Body of pancreas (tissue), 4 donors: ENCODE measurements around the gene LGALS13.

Experiments used
- POLR2A ChIP-seq, 3 donors: fragments of 450-650 bp; IDR thresholded peaks; one replicate each; pipeline ENCODE4 v1.6.1; 2016; ENCODE audit warnings: antibody characterized with exemption in 3 of 3, mild to moderate bottlenecking in 2 of 3
- TF ChIP-seq, protein P1 (sequence below), 7 experiments: fragments of 450-650 bp in 4 of 7; fragments of 200-600 bp in 3 of 7; sonication (generic) in 3 of 7; IDR thresholded peaks; one replicate each; pipeline ENCODE4 v1.5.1; 2016 to 2019; ENCODE audit warnings: antibody characterized with exemption in 7 of 7

DNA sequence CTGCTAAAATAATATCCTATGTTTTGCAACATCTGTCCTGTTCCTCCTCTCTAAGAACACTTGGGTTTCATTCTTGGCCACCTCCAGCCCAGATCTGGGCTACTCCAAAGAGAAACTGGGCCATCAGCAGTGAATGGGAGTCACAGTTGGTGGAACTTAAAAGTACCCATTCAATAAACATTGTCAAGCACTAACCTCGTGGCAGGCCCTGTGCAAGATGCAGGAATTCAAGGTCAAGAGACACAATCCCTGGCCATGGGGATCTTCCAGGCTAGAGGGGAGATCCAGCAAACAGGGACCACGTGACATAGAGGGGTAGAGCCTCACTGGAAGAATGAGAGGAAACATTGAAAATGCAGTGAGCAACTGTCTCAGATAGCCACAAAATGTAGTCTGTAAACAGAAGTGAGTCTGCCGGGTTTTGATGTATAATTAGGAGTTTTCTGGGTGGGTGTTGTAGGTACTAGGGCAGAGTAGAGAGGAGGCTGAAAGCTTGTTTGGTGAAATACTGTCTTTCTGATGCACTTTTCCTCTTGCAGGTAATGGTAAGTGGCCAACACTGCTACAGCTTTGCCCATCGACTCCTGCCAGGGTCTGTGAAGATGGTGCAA lies 47.5 kb upstream of the LGALS13 start:
- TF ChIP-seq, protein P1, sequence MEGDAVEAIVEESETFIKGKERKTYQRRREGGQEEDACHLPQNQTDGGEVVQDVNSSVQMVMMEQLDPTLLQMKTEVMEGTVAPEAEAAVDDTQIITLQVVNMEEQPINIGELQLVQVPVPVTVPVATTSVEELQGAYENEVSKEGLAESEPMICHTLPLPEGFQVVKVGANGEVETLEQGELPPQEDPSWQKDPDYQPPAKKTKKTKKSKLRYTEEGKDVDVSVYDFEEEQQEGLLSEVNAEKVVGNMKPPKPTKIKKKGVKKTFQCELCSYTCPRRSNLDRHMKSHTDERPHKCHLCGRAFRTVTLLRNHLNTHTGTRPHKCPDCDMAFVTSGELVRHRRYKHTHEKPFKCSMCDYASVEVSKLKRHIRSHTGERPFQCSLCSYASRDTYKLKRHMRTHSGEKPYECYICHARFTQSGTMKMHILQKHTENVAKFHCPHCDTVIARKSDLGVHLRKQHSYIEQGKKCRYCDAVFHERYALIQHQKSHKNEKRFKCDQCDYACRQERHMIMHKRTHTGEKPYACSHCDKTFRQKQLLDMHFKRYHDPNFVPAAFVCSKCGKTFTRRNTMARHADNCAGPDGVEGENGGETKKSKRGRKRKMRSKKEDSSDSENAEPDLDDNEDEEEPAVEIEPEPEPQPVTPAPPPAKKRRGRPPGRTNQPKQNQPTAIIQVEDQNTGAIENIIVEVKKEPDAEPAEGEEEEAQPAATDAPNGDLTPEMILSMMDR (IDR thresholded peaks at IDR 0.05), result no peak
- no peak for TF ChIP-seq POLR2A (IDR thresholded peaks at IDR 0.05)
